Thyroid gland (tissue), 4 donors: ENCODE measurements around the gene PSMD11.

Experiments used
- CTCF ChIP-seq, 6 experiments: fragments of 200-600 bp in 3 of 6; fragments of 450-650 bp in 3 of 6; sonication (generic) in 3 of 6; IDR thresholded peaks; one replicate each; pipeline ENCODE4 v1.5.1; 2016 to 2019; ENCODE audit warnings: antibody characterized with exemption in 6 of 6, mild to moderate bottlenecking in 2 of 6, inconsistent platforms in 1 of 6, moderate library complexity in 1 of 6
- POLR2A ChIP-seq, 2 donors: fragments of 450-650 bp; IDR thresholded peaks; one replicate each; pipeline ENCODE4 v1.6.1; 2017; ENCODE audit warnings: antibody characterized with exemption in 2 of 2, mild to moderate bottlenecking in 2 of 2, moderate library complexity in 1 of 2

- no peak for TF ChIP-seq CTCF (IDR thresholded peaks at IDR 0.05)
- TF ChIP-seq POLR2A (IDR thresholded peaks at IDR 0.05), result no peak
Observed at GRCh38 chr17:32502013-32502412, 57.7 kb downstream of the PSMD11 start.
